Right kidney (tissue), 1 donor: Measurements from ENCODE around the gene SYT12.

Experiments
- DNase-seq: peaks from one replicate; pipeline ENCODE4 v3.0.0-alpha.2; 2016

SYT12 gene

DNA sequence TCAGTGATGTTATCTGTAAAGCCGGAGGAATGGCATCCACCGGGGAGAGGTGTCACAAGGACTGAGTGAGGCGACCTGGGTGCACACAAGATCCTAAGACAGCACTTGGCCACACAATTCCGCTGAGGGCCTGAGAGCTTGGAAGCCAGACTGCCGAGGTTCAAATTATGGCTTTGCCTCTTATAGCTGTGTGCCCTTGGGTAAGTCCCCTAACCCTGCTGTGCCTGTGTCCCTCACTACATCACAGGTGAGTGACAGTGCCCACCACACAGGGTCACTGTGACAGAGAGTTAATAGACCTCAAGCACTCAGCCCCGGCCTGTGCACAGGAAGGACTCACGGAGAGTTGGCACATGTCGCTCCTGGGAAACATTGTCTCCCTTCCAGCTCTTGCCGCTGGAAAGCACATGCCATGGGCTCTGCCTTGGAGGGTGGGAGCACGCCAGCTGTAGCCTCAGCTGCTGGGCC lies 34.3 kb downstream of the SYT12 start:
- DNase-seq: no peak

- DNase-seq: no peak
Observed at GRCh38 chr11:67058506-67058905, 35.6 kb downstream of the SYT12 start.

GRCh38 chr11:67059671-67060070 lies 36.7 kb downstream of the SYT12 start:
- no peak for DNase-seq

- no peak for DNase-seq
Observed at GRCh38 chr11:67060111-67060522, 37.2 kb downstream of the SYT12 start.

DNA sequence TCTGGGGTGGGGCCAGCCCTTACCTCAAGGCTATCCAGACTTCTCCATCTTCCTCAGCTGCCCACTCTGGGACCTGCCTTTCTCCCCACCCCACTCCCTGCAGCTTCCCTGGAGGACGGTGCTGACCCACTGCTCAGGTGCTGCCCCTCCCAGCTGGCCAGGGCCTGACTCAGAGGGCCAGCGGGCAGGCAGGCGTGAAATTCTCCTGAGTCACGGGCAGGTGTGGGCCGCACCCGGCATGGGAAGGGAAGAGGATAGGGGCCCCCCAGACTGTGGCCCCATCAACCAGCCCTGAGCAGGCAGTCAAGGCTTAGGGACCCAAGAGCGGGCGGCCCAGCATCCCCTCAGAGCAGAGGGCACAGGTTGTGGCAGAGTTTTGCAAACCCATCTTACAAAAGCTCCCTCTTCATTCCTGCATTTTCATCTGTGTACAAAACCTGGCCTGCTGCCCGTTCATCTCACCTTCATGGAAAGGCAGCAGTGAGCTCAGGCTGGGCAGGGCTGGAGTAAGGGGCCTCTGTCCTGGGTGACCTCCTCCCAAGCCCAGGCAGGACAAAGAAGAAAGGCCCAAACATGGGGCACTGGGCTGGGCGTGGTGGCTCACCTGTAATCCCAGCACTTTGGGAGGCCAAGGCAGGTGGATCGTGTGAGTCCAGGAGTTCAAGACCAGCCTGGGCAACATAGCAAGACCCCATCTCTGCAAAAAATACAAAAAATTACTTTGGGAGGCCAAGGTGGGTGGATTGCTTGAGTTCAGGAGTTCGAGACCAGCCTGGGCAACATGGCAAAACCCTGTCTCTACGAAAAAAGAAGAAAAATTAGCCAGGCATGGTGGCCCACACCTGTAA lies 39.8 kb downstream of the SYT12 start:
- no peak for DNase-seq

DNA sequence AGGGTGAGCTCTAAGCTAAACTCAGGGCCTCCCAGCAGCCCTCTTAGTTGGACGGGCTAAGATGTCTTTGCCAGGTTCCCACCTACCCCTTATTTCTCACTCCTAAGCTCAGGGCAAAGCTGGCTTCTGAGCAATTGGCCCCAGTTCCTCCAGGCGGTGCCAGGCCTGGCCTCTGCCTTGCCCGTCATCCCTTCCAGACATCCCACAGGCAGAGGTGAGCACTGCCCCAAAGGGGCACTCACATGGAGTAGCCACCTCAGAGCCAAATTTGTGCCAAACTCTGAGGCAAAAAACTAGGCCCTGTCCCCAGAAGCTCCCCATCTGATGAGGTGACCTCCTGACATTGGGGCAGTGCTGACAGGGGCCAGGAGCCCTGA lies 43.4 kb downstream of the SYT12 start:
- DNase-seq: no peak

GRCh38 chr11:67071420-67072284 lies 48.7 kb downstream of the SYT12 start:
- DNase-seq: peak; percentile 69

- DNase-seq: no peak
Observed at GRCh38 chr11:67072295-67072694, 49.4 kb downstream of the SYT12 start.

GRCh38 chr11:67073908-67074307 lies 51.0 kb downstream of the SYT12 start:
- DNase-seq: no peak

GRCh38 chr11:67076202-67076601 lies 53.3 kb downstream of the SYT12 start:
- no peak for DNase-seq

- no peak for DNase-seq
Observed at GRCh38 chr11:67079065-67079705, 56.3 kb downstream of the SYT12 start.

GRCh38 chr11:67082071-67082791 lies 59.3 kb downstream of the SYT12 start:
- no peak for DNase-seq

DNA sequence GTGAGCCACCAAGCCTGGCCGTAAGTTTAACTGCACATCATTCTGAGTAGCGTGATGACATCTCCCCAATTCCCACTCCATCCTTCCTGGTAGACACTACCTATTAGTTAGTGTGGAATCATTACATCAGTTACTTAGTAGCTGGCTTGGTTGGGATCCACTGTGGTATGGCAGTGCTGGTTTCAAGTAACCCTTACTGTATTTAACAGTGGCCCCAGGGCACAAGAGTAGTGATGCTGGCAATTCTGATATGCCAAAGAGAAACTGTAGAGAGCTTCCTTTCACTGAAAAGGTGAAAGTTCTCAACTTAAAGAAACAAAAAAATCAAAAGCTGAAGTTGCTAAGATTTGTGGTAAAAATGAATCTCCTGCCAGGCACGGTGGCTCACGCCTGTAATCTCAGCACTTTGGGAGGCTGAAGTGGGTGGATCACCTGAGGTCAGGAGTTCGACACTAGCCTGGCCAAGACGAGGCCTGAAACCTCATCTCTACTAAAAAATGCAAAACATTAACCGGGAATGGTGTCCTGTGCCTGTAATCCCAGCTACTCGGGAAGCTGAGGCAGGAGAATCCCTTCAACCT lies 60.9 kb downstream of the SYT12 start:
- DNase-seq: no peak

GRCh38 chr11:67085617-67086016 lies 62.7 kb downstream of the SYT12 start:
- no peak for DNase-seq

- DNase-seq: no peak
Observed at GRCh38 chr11:67090717-67091116, 67.8 kb downstream of the SYT12 start.

DNA sequence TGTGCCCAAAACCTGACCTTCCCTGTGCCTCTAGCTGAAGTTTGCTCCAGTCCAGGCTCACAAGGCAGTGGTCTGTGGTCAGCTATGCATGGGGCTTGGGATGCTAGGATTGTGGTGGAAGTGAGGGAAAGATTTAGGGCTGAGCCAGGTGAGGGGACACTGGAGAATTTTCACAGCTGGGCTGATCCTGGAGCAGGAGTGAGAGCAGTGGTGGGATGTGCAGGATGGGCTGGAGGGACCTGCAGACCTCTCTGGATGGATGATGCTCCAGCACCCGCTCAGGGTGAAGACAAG lies 72.2 kb downstream of the SYT12 start:
- no peak for DNase-seq

DNA sequence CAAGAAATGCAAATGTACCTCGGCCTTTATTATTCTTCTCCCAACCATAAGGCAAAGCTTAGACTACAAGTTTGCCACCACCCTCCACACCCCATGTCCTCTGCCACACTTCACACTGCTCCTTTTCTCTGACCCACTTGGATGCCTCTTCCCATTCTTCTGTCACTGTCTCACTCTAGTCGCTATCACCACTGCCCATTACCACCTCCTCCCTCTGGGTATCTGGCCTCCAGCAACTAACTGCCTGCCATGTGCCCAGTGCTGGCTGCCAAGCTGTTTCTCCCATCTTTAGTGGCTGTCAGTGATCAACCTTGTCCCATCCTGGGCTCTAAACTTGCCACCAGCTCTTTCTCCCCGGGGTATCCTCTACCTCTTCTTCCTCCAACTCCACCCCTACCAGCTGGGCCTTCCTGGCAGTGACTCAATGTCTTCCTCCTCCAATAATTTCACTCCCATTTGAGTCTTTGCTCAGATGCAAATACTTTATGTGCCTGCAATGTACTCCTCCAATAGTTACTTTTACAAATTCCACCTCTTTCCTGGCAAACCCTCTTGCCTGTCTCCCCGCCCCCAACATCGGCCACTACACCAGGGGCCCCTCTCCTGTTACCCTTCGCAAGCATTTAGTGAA lies 76.0 kb downstream of the SYT12 start:
- DNase-seq: no peak

GRCh38 chr11:67099831-67100324 lies 76.9 kb downstream of the SYT12 start:
- DNase-seq: no peak
